GM23248 (cell line): ENCODE results near the gene ATP8A1. TPM values are rescaled to one million over a fixed set of nuclear protein-coding genes. Genes with fewer than 3 reads are reported as not detected.

ENCODE experiments used
- DNase-seq: peaks from one replicate; pipeline ENCODE4 v3.0.0-alpha.2; 2015
- H2AFZ ChIP-seq: fragments of 200-600 bp; sonication (generic); 2 replicates; pipeline ENCODE4 v1.6.1; 2016; ENCODE audit warnings: antibody characterized with exemption
- H3F3A ChIP-seq: fragments of 200-600 bp; sonication (generic); 2 replicates; pipeline ENCODE4 v1.6.1; 2016; ENCODE audit warnings: mild to moderate bottlenecking, antibody characterized with exemption, mixed run types; ENCODE audit not compliant: insufficient read depth
- H3K27ac ChIP-seq: fragments of 200-600 bp; sonication (generic); 2 replicates; pipeline ENCODE4 v1.5.1; 2016; ENCODE audit warnings: mild to moderate bottlenecking
- H3K27me3 ChIP-seq: fragments of 200-600 bp; sonication (generic); replicated peaks from 2 replicates; pipeline ENCODE4 v1.6.1; 2016; ENCODE audit warnings: mild to moderate bottlenecking; ENCODE audit not compliant: insufficient read depth
- H3K36me3 ChIP-seq: fragments of 200-600 bp; sonication (generic); 2 replicates; pipeline ENCODE4 v1.6.1; 2016; ENCODE audit warnings: low read depth, mild to moderate bottlenecking
- H3K4me1 ChIP-seq: fragments of 200-600 bp; sonication (generic); 2 replicates; pipeline ENCODE4 v1.6.1; 2016; ENCODE audit warnings: mild to moderate bottlenecking; ENCODE audit not compliant: insufficient read depth
- H3K4me2 ChIP-seq: fragments of 200-600 bp; sonication (generic); one replicate; pipeline ENCODE4 v1.6.1; 2016; ENCODE audit warnings: mild to moderate bottlenecking; ENCODE audit not compliant: unreplicated experiment
- H3K4me3 ChIP-seq: fragments of 200-600 bp; sonication (generic); 2 replicates; pipeline ENCODE4 v1.5.1; 2016; ENCODE audit warnings: mild to moderate bottlenecking
- H3K79me2 ChIP-seq: fragments of 200-600 bp; sonication (generic); 2 replicates; pipeline ENCODE4 v1.6.1; 2016; ENCODE audit warnings: mild to moderate bottlenecking; ENCODE audit not compliant: insufficient read depth
- H3K9ac ChIP-seq: fragments of 200-600 bp; sonication (generic); 2 replicates; pipeline ENCODE4 v1.6.1; 2016; ENCODE audit warnings: mild to moderate bottlenecking
- H3K9me2 ChIP-seq: fragments of 200-600 bp; sonication (generic); 2 replicates; pipeline ENCODE4 v1.6.1; 2016; ENCODE audit warnings: mixed run types, mild to moderate bottlenecking, moderate library complexity; ENCODE audit not compliant: insufficient read depth
- H3K9me3 ChIP-seq: fragments of 200-600 bp; sonication (generic); one replicate; pipeline ENCODE4 v1.6.1; 2017; ENCODE audit warnings: low read depth
- H4K20me1 ChIP-seq: fragments of 200-600 bp; sonication (generic); 2 replicates; pipeline ENCODE4 v1.6.0; 2016; ENCODE audit not compliant: insufficient read depth
- EZH2 ChIP-seq: fragments of 200-600 bp; sonication (generic); IDR thresholded peaks from 2 replicates; pipeline ENCODE4 v1.6.1; 2018; ENCODE audit warnings: antibody characterized with exemption, mild to moderate bottlenecking; ENCODE audit not compliant: insufficient read depth, poor library complexity, severe bottlenecking
- EZH2phosphoT487 ChIP-seq: fragments of 200-600 bp; sonication (generic); IDR thresholded peaks from 2 replicates; pipeline ENCODE4 v1.6.1; 2018; ENCODE audit warnings: antibody characterized with exemption, moderate library complexity, mild to moderate bottlenecking, low read depth; ENCODE audit not compliant: insufficient read depth
- WGBS, 2 experiments: methylation state at CpG; one replicate each; pipeline ENCODE4 v1.1.6; 2015 to 2017; ENCODE audit warnings: low lambda C conversion rate in 2 of 2, low coverage in 1 of 2; ENCODE audit errors: missing lambda C conversion rate in 2 of 2; 5-methylcytosine and 5-hydroxymethylcytosine counted together
- in situ Hi-C: fragments of 300-500 bp; cut with MboI; formaldehyde crosslinking; loops from 2 replicates; pipeline ENCODE4 v1.15.0; 2020
- polyA plus RNA-seq: library from polyadenylated mRNA; unstranded; fragments of >200 nt; fragmentation: Nextera tagmentation; extraction: Ambion mirVana; gene quantifications from 2 replicates; pipeline ENCODE4 v1.2.1, GENCODE V29; 2016
- total RNA-seq: library from RNA; depleted of rRNA; stranded (reverse); fragments of >200 nt; shearing (Covaris generic); gene quantifications from 2 replicates; pipeline ENCODE4 v1.2.3, GENCODE V29; 2014

Gene ATP8A1
- total and polyA plus RNA-seq, 2 experiments from 2014 or later = 0.11 to 0.13 TPM

- H3K4me1 ChIP-seq = no peaks in the 10 kb centered on the region
- no peak overlapping the region for H3K4me2 ChIP-seq
- in situ Hi-C loops = no loop called here
- H3K9ac ChIP-seq = no peak overlapping the region
- no peak overlapping the region for H3K4me3 ChIP-seq
- DNase-seq = no peak
- no peaks in the 10 kb centered on the region for H3K36me3 ChIP-seq
- H3K27ac ChIP-seq = no peak overlapping the region
- no peaks in the 10 kb centered on the region for H3K9me3 ChIP-seq
- no peaks in the 10 kb centered on the region for H3F3A ChIP-seq
- no peak overlapping the region for H2AFZ ChIP-seq
- no peak for TF ChIP-seq EZH2phosphoT487
- no peak for TF ChIP-seq EZH2
- no peaks in the 10 kb centered on the region for H3K79me2 ChIP-seq
- H3K9me2 ChIP-seq = no peaks in the 10 kb centered on the region
- WGBS, 2 experiments = 52 to 60% methylated on average over 7 of the region's 7 CpGs
- H4K20me1 ChIP-seq = no peaks in the 10 kb centered on the region
- H3K27me3 ChIP-seq = no peaks in the 10 kb centered on the region; the same call in 1 of the 2 replicates
Observed at GRCh38 chr4:42436928-42437565, 219.9 kb downstream of the ATP8A1 start.

GRCh38 chr4:42428036-42428435 is 228.9 kb downstream of the ATP8A1 start:
- no peaks in the 10 kb centered on the region for H3K9me3 ChIP-seq
- no peak for DNase-seq
- WGBS, 2 experiments = 44 to 50% methylated on average over 2 of the region's 2 CpGs

GRCh38 chr4:42425146-42426065 is 231.5 kb downstream of the ATP8A1 start:
- in situ Hi-C loops = no loop called here
- H3K9me3 ChIP-seq = no peaks in the 10 kb centered on the region
- TF ChIP-seq EZH2phosphoT487 = no peak
- TF ChIP-seq EZH2 = no peak
- H3K9me2 ChIP-seq = no peaks in the 10 kb centered on the region
- H3K4me2 ChIP-seq = no peak overlapping the region
- H4K20me1 ChIP-seq = no peaks in the 10 kb centered on the region
- H3F3A ChIP-seq = no peaks in the 10 kb centered on the region
- H2AFZ ChIP-seq = no peak overlapping the region
- H3K9ac ChIP-seq = no peak overlapping the region
- no peaks in the 10 kb centered on the region for H3K79me2 ChIP-seq
- H3K27ac ChIP-seq = no peak overlapping the region
- no peaks in the 10 kb centered on the region for H3K4me1 ChIP-seq
- no peak for DNase-seq
- H3K36me3 ChIP-seq = no peaks in the 10 kb centered on the region
- no peaks in the 10 kb centered on the region for H3K27me3 ChIP-seq
- H3K4me3 ChIP-seq = no peak overlapping the region
- 85 to 86% methylated on average over 19 of the region's 19 CpGs for WGBS, 2 experiments

More at GRCh38 chr4:42428036-42428435, 228.9 kb downstream of the ATP8A1 start:
- H3K27me3 ChIP-seq = no peaks in the 10 kb centered on the region
- no peaks in the 10 kb centered on the region for H3K4me1 ChIP-seq
- H3K4me3 ChIP-seq = no peak overlapping the region
- no peaks in the 10 kb centered on the region for H3F3A ChIP-seq
- in situ Hi-C loops = no loop called here
- no peak overlapping the region for H3K4me2 ChIP-seq
- H3K9ac ChIP-seq = no peak overlapping the region
- no peak overlapping the region for H2AFZ ChIP-seq
- H3K9me2 ChIP-seq = no peaks in the 10 kb centered on the region
- no peaks in the 10 kb centered on the region for H3K36me3 ChIP-seq
- H3K27ac ChIP-seq = no peak overlapping the region
- no peaks in the 10 kb centered on the region for H3K79me2 ChIP-seq
- no peak for TF ChIP-seq EZH2
- TF ChIP-seq EZH2phosphoT487 = no peak
- no peaks in the 10 kb centered on the region for H4K20me1 ChIP-seq

- TF ChIP-seq EZH2phosphoT487 (no peak), EZH2 (no peak)
- H3K36me3 ChIP-seq = no peaks in the 10 kb centered on the region
- H3K4me3 ChIP-seq = no peak overlapping the region
- no peaks in the 10 kb centered on the region for H3F3A ChIP-seq
- peaks cover 9% of the 10 kb centered on the region for H3K4me1 ChIP-seq
- WGBS, 2 experiments = 84 to 89% methylated on average over 5 of the region's 5 CpGs
- H3K27me3 ChIP-seq = no peaks in the 10 kb centered on the region
- H3K79me2 ChIP-seq = no peaks in the 10 kb centered on the region
- in situ Hi-C loops = no loop called here
- H3K9ac ChIP-seq = no peak overlapping the region
- H3K9me3 ChIP-seq = no peaks in the 10 kb centered on the region
- H4K20me1 ChIP-seq = no peaks in the 10 kb centered on the region
- no peak overlapping the region for H3K4me2 ChIP-seq
- no peak overlapping the region for H2AFZ ChIP-seq
- H3K9me2 ChIP-seq = no peaks in the 10 kb centered on the region
- no peak overlapping the region for H3K27ac ChIP-seq
- DNase-seq = no peak
Observed at GRCh38 chr4:42420140-42420539, 236.8 kb downstream of the ATP8A1 start.
